Transverse colon (tissue), 4 donors: ENCODE results near the gene GRM4. TPM values are rescaled to one million over a fixed set of nuclear protein-coding genes. Genes with fewer than 3 reads are reported as not detected.

Source experiments
- DNase-seq: peaks from one replicate; pipeline ENCODE4 v3.0.0-alpha.2; 2019
- H3K27ac ChIP-seq, 4 donors: fragments of 200-600 bp; sonication (generic); 2 replicates each; pipeline ENCODE4 v1.5.1; 2016 to 2018; ENCODE audit warnings: inconsistent platforms in 4 of 4
- H3K27me3 ChIP-seq: fragments of 200-600 bp; sonication (generic); 2 replicates; pipeline ENCODE4 v1.5.1; 2017; ENCODE audit warnings: inconsistent platforms
- H3K36me3 ChIP-seq, 4 donors: fragments of 200-600 bp; sonication (generic); 2 replicates each; pipeline ENCODE4 v1.5.1; 2017 to 2019; ENCODE audit warnings: inconsistent platforms in 4 of 4
- H3K4me1 ChIP-seq, 4 donors: fragments of 200-600 bp; sonication (generic); 2 replicates each; pipeline ENCODE4 v1.5.1; 2017 to 2020; ENCODE audit warnings: inconsistent platforms in 4 of 4
- H3K4me3 ChIP-seq, 4 donors: fragments of 200-600 bp; sonication (generic); 1 replicate in 1 of 4; 2 replicates in 3 of 4; pipeline versions ENCODE4 v1.5.1 to v1.6.1; 2017 to 2019; ENCODE audit warnings: inconsistent platforms in 4 of 4
- H3K9me3 ChIP-seq, 2 donors: fragments of 200-600 bp; sonication (generic); 2 replicates each; pipeline ENCODE4 v1.5.1; 2017 to 2019; ENCODE audit warnings: inconsistent platforms in 2 of 2
- CTCF ChIP-seq, 5 experiments: fragments of 200-600 bp in 3 of 5; fragments of 450-650 bp in 2 of 5; sonication (generic) in 3 of 5; IDR thresholded peaks; 1 replicate in 2 of 5; 2 replicates in 3 of 5; pipeline ENCODE4 v1.5.1; 2016 to 2017; ENCODE audit warnings: antibody characterized with exemption in 5 of 5, inconsistent platforms in 3 of 5, mild to moderate bottlenecking in 2 of 5, moderate library complexity in 1 of 5
- EP300 ChIP-seq: sonication (generic); formaldehyde crosslinking; IDR thresholded peaks from one replicate; pipeline ENCODE4 v1.6.1; 2017; ENCODE audit warnings: antibody characterized with exemption, low read depth
- POLR2A ChIP-seq: fragments of 450-650 bp; IDR thresholded peaks from one replicate; pipeline ENCODE4 v1.6.1; 2016; ENCODE audit warnings: antibody characterized with exemption, mild to moderate bottlenecking, moderate library complexity
- POLR2AphosphoS5 ChIP-seq, 3 donors: sonication (generic); formaldehyde crosslinking; IDR thresholded peaks; one replicate each; pipeline ENCODE4 v1.6.1; 2016; ENCODE audit warnings: antibody characterized with exemption in 3 of 3
- WGBS, 2 donors: methylation state at CpG; one replicate each; pipeline ENCODE4 v1.1.5; 2018; ENCODE audit warnings: low coverage in 1 of 2; 5-methylcytosine and 5-hydroxymethylcytosine counted together
- in situ Hi-C, 4 donors: fragments of 200-750 bp; cut with MboI; loops; one replicate each; pipeline versions ENCODE4 v1.15.0 to v1.15.1; 2017; ENCODE audit warnings: low sequenced_read_pairs in 3 of 4, low pct_ligation_motif_present in 1 of 4, low pct_unique_long_range_greater_than_20kb in 1 of 4
- intact Hi-C: fragments of 100-400 bp; cut with DNase I; formaldehyde crosslinking; loops from one replicate; pipeline ENCODE4 v1.15.1; 2023; ENCODE audit warnings: low total_unique reads
- total RNA-seq, 4 donors: library from RNA; depleted of rRNA; stranded (reverse); fragments of >200 nt; gene quantifications; one replicate each; pipeline ENCODE4 v1.1.0, GENCODE V29; 2016

The GRM4 gene
- total RNA-seq, 4 donors from 2014 or later: not detected

- 58% methylated on average over 10 of the region's 10 CpGs; no CpG with 5 or more reads in 1 of the 2 donors for whole genome bisulfite sequencing, 2 donors
- Histone ChIP-seq H3K27ac (no peak overlapping the region), H3K9me3 (no peaks in the 10 kb centered on the region), H3K4me1 (no peaks in the 10 kb centered on the region), H3K36me3 (no peaks in the 10 kb centered on the region), H3K27me3 (peaks cover 7% of the 10 kb centered on the region), H3K4me3 (no peak overlapping the region)
- no peak for DNase-seq
- intact Hi-C loops (no loop called here), in situ Hi-C loops (no loop called here)
- no peak for TF ChIP-seq POLR2AphosphoS5 (IDR thresholded peaks at IDR 0.05)
- TF ChIP-seq POLR2A: no peak
- no peak for TF ChIP-seq EP300
Measured at GRCh38 chr6:34115403-34115795, 30.5 kb downstream of the GRM4 start.

DNA sequence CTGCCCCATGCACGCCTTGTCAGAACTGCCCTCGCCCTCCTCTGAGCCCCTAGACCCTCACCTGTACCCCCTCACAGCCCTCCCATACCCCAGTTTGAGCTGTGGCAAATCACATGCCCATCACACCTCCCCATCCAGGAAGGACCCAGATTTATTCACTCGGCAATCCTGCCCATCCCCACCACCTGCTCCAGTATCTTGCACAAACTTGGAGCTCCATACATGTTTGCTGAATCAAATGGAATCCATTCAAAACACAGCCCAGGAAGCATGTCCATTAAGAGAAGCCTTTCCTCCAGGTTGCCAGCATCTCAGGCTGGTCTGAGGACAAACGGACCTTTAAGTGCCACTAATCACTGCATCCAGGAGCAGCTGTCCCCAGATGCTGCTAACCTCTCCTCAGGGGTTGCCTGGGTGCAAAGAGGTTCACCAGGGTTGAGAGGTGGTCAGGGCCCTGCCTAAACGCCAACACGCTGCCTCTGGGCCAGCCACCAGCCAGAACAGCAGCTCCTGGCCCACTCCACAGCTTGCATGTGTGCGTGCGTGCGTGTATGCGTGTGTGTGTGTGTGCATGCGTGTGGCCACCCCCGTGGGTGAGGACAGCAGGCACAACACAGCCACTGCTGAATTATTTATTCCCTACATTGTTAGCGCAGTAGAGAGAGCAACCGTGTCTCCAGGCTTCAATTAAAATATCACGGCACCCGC lies 31.0 kb downstream of the GRM4 start:
- no peak for DNase-seq
- in situ Hi-C loops: no loop called here
- TF ChIP-seq EP300 (no peak), POLR2A (no peak), POLR2AphosphoS5 (IDR thresholded peaks at IDR 0.05) (no peak), CTCF (IDR thresholded peaks at IDR 0.05) (no peak)
- Histone ChIP-seq H3K36me3 (no peaks in the 10 kb centered on the region), H3K27ac (no peak overlapping the region), H3K9me3 (no peaks in the 10 kb centered on the region), H3K27me3 (peaks cover 7% of the 10 kb centered on the region), H3K4me1 (no peaks in the 10 kb centered on the region), H3K4me3 (no peak overlapping the region)
- intact Hi-C loops: no loop called here
- 64% methylated on average over 16 of the region's 16 CpGs; no CpG with 5 or more reads in 1 of the 2 donors for WGBS, 2 donors

DNA sequence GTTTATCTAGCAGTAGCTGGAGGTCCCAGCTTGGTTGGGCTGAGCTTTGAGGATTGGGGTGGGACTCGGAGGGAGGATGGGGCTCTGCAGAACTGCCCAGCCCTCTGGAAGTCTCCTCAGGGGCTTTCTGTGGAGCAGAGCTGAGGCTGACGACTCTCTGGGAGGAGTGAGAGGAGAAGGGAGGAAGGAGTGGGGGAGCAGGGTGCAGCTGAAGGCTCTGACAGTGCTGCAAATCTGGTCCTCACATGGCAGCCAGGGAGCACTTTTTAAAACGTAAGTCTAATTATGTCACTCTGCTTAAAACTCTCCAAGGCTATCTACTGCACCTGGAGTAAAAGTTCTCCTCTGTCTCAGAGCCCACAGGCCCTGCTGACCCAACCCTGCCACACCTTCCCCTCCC lies 32.4 kb downstream of the GRM4 start:
- intact Hi-C loops (no loop called here), in situ Hi-C loops (no loop called here)
- Histone ChIP-seq H3K36me3 (no peaks in the 10 kb centered on the region), H3K27ac (no peak overlapping the region), H3K9me3 (no peaks in the 10 kb centered on the region), H3K4me1 (no peaks in the 10 kb centered on the region), H3K27me3 (peaks cover 7% of the 10 kb centered on the region), H3K4me3 (no peak overlapping the region)
- TF ChIP-seq EP300 (no peak), CTCF (IDR thresholded peaks at IDR 0.05) (no peak), POLR2AphosphoS5 (IDR thresholded peaks at IDR 0.05) (no peak), POLR2A (no peak)
- WGBS, 2 donors: 45 to 80% methylated on average over 1 to 3 of the region's 3 CpGs
- no peak for DNase-seq

- no peaks in the 10 kb centered on the region for H3K36me3 ChIP-seq
- WGBS, 2 donors: 53 to 87% methylated on average over 3 to 5 of the region's 5 CpGs
- H3K27me3 ChIP-seq: peaks cover 12% of the 10 kb centered on the region
Measured at GRCh38 chr6:34112126-34112525, 33.8 kb downstream of the GRM4 start.

More at GRCh38 chr6:34112126-34112525, 33.8 kb downstream of the GRM4 start:
- DNase-seq: no peak
- Histone ChIP-seq H3K9me3 (no peaks in the 10 kb centered on the region), H3K4me3 (no peak overlapping the region), H3K4me1 (no peaks in the 10 kb centered on the region), H3K27ac (no peak overlapping the region)
- in situ Hi-C loops: no loop called here
- TF ChIP-seq CTCF (IDR thresholded peaks at IDR 0.05): no peak
- no peak for TF ChIP-seq EP300
- no peak for TF ChIP-seq POLR2AphosphoS5 (IDR thresholded peaks at IDR 0.05)
- no peak for TF ChIP-seq POLR2A
- intact Hi-C loops: no loop called here
